NB4 (cell line): ENCODE data around the gene CELF4.

Experiments used
- MAX ChIP-seq: IDR thresholded peaks from 2 replicates; pipeline ENCODE4 v1.6.1; 2011; ENCODE audit warnings: low read depth, low read length
- POLR2A ChIP-seq: IDR thresholded peaks from 2 replicates; pipeline ENCODE4 v1.6.1; 2011; ENCODE audit warnings: mild to moderate bottlenecking; ENCODE audit not compliant: insufficient read length; ENCODE audit errors: extremely low read depth
- TF ChIP-seq, protein P1 (sequence below): IDR thresholded peaks from one replicate; pipeline ENCODE4 v1.5.1; 2012; ENCODE audit warnings: low read depth, low read length

DNA sequence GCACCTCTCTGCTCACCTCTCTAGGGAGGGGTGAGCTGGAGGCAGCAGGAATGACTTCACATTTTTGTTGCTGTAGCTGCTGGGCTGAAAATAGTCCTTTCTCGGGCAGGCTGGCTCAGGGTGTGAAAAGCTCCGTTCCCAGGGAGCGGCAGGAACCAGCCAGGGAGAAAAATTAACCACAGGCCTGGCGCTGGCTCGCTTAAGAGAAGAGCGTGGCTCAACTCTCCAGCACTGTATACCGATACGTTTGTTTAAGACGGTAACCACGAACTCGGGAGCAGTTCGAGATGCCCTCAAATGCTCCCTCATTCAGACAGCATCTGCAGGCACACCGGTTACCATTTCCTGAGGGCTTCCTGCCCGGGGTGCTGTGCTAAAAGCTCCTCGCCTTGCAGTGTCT lies 129.6 kb downstream of the CELF4 start:
- TF ChIP-seq, protein P1, sequence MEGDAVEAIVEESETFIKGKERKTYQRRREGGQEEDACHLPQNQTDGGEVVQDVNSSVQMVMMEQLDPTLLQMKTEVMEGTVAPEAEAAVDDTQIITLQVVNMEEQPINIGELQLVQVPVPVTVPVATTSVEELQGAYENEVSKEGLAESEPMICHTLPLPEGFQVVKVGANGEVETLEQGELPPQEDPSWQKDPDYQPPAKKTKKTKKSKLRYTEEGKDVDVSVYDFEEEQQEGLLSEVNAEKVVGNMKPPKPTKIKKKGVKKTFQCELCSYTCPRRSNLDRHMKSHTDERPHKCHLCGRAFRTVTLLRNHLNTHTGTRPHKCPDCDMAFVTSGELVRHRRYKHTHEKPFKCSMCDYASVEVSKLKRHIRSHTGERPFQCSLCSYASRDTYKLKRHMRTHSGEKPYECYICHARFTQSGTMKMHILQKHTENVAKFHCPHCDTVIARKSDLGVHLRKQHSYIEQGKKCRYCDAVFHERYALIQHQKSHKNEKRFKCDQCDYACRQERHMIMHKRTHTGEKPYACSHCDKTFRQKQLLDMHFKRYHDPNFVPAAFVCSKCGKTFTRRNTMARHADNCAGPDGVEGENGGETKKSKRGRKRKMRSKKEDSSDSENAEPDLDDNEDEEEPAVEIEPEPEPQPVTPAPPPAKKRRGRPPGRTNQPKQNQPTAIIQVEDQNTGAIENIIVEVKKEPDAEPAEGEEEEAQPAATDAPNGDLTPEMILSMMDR, result no peak
- TF ChIP-seq POLR2A (no peak), MAX (no peak)
